Measurements from ENCODE around the gene SEMA7A.

The SEMA7A gene

DNA sequence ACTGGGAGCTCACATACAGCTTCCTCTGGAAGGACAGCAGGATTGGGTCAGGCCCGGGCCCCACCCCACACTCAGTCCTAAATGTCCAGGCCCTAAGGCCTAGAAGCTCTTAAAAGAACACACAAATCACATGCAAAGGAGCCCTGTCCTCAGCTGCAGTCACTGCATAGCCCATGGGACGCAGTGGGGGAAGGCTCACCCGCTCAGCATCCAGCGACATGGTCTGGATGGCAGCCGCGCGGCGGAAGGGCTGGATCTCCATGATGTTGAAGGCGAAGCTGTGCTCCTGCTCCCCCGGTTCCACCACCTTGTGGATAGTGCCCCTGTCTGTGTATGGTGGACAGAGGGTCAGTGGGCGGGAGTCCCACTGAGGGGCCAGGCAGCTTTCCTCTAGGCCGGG is 22.1 kb downstream of the SEMA7A start:
- Histone ChIP-seq H3K27me3 (peaks cover 0 to 20% of the 10 kb centered on the region in 2 donors), H3K4me3 (no peak overlapping the region), H3K4me1 (no peaks in the 10 kb centered on the region), H3K27ac (no peak overlapping the region), H3K9me3 (no peaks in the 10 kb centered on the region), H3K36me3 (no peaks in the 10 kb centered on the region)
- DNase-seq: no peak
- TF ChIP-seq, protein P1, sequence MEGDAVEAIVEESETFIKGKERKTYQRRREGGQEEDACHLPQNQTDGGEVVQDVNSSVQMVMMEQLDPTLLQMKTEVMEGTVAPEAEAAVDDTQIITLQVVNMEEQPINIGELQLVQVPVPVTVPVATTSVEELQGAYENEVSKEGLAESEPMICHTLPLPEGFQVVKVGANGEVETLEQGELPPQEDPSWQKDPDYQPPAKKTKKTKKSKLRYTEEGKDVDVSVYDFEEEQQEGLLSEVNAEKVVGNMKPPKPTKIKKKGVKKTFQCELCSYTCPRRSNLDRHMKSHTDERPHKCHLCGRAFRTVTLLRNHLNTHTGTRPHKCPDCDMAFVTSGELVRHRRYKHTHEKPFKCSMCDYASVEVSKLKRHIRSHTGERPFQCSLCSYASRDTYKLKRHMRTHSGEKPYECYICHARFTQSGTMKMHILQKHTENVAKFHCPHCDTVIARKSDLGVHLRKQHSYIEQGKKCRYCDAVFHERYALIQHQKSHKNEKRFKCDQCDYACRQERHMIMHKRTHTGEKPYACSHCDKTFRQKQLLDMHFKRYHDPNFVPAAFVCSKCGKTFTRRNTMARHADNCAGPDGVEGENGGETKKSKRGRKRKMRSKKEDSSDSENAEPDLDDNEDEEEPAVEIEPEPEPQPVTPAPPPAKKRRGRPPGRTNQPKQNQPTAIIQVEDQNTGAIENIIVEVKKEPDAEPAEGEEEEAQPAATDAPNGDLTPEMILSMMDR (IDR thresholded peaks at IDR 0.05): no peak
- intact Hi-C loops (cut with DNase I; ENCODE audit: low total_unique reads): no loop called here

DNA sequence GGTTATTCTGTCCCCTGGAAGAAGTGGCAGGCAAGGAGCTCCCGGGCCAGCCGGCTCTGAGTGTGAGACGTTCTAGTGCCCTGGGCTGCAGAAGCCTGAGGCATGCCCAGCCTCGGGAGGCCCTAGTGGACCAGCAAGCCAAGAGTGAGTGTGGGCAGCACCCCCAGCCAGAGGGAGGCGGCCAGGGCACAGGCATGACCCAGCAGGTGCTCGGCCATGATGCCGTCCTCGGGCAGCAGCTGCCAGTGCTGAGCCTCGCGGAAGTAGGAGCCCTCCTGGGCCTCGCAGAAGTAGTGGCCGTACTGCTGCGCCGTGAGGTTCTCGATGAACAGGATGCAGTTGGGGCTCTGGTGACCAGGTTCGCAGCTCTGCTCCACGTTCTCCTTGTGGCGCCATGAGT is 23.3 kb downstream of the SEMA7A start:
- intact Hi-C loops (cut with DNase I; ENCODE audit: low total_unique reads): no loop called here
- TF ChIP-seq, protein P1 (IDR thresholded peaks at IDR 0.05): no peak
- Histone ChIP-seq H3K9me3 (no peaks in the 10 kb centered on the region), H3K27ac (no peak overlapping the region), H3K27me3 (peaks cover 0 to 20% of the 10 kb centered on the region in 2 donors), H3K36me3 (no peaks in the 10 kb centered on the region), H3K4me3 (no peak overlapping the region), H3K4me1 (no peaks in the 10 kb centered on the region)
- no peak for DNase-seq

DNA sequence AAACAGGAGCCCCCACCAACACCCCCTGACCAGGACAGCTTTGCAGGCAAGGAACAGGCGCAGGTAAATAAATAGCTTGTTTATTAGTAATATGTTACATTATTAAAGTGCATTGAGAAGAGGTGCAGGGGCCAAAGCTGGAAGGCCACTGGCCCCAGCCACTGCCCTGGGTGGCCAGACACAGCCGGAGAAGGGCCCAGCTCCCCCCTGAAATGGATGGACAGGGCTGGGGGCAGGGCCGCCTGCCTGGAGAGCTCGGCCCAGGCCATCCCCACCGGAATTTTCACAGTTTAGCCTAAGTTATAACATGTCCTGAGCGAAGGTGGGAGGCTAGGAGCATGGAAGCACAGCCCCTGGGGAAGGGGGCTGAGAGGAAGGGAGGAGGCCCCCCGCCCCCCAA is 24.5 kb downstream of the SEMA7A start:
- no peak overlapping the region for H3K27ac ChIP-seq

DNA sequence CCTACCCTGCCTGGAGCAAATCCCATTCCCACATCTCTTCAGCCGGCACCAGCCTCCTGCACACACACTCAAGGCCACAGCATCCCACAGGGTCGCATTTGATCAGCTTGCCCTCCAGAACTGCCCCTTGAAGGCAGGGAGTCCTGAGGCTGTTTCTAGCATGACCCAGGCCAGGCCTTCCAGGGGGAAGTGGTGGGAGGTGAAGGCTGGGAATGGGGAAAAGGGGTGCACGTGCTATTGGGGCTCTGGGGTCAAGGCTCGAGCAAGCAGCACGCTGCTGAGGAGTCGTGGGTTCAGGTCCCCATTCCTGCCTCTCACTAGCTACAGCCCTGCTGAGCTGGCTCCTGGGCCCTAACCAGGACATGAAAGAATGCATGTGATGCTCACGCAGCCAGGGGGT is 24.9 kb downstream of the SEMA7A start:
- Histone ChIP-seq H3K9me3 (no peaks in the 10 kb centered on the region), H3K27ac (no peak overlapping the region)

More for the DNA sequence above, 24.5 kb downstream of the SEMA7A start:
- DNase-seq: no peak
- no peaks in the 10 kb centered on the region for H3K9me3 ChIP-seq
- H3K36me3 ChIP-seq: no peaks in the 10 kb centered on the region
- H3K4me3 ChIP-seq: no peak overlapping the region
- intact Hi-C loops (cut with DNase I; ENCODE audit: low total_unique reads): no loop called here
- H3K27me3 ChIP-seq: peaks cover 0 to 22% of the 10 kb centered on the region in 2 donors
- TF ChIP-seq, protein P1 (IDR thresholded peaks at IDR 0.05): no peak
- no peaks in the 10 kb centered on the region for H3K4me1 ChIP-seq

DNA sequence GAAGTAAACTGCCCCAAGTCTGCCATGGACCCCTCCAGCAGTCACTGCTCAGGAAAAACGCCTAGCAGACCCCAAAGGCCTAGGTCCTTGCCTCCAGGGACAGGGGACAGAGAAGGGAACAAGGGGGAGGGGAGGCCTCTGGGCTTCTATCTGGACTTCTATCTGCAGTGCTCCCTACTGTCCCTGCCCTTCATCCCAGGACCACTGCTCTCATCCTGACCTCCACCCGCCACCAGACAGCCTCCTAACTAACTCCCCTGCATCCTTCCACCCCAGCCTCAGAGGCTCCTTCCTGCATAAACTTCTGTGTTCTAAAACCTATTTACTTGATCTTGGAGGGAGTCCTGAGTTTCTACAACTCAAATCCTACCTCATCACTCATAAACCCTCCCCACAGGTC is 25.4 kb downstream of the SEMA7A start:
- TF ChIP-seq, protein P1 (IDR thresholded peaks at IDR 0.05): no peak
- no peak overlapping the region for H3K4me3 ChIP-seq
- DNase-seq: no peak
- H3K4me1 ChIP-seq: no peaks in the 10 kb centered on the region
- no peaks in the 10 kb centered on the region for H3K9me3 ChIP-seq
- no peak overlapping the region for H3K27ac ChIP-seq
- H3K36me3 ChIP-seq: no peaks in the 10 kb centered on the region
- H3K27me3 ChIP-seq: peaks cover 0 to 26% of the 10 kb centered on the region in 2 donors
- intact Hi-C loops (cut with DNase I; ENCODE audit: low total_unique reads): no loop called here

More for the DNA sequence above, 24.9 kb downstream of the SEMA7A start:
- no peaks in the 10 kb centered on the region for H3K36me3 ChIP-seq
- H3K4me1 ChIP-seq: no peaks in the 10 kb centered on the region
- TF ChIP-seq, protein P1 (IDR thresholded peaks at IDR 0.05): no peak
- H3K27me3 ChIP-seq: peaks cover 0 to 22% of the 10 kb centered on the region in 2 donors
- intact Hi-C loops (cut with DNase I; ENCODE audit: low total_unique reads): no loop called here
- no peak for DNase-seq
- no peak overlapping the region for H3K4me3 ChIP-seq

Measured in tibial artery (tissue), 4 donors.